Panc1 (cell line): ENCODE measurements around the gene LITAF.

Experiments
- CTCF ChIP-seq: fragments of 450-650 bp; IDR thresholded peaks from 2 replicates; pipeline ENCODE4 v1.5.1; 2017; ENCODE audit warnings: mild to moderate bottlenecking
- POLR2AphosphoS5 ChIP-seq: IDR thresholded peaks from 2 replicates; pipeline ENCODE4 v1.6.1; 2012; ENCODE audit warnings: mild to moderate bottlenecking, low read depth, low read length, moderate library complexity
- REST ChIP-seq, 2 experiments: IDR thresholded peaks; 2 replicates each; pipeline ENCODE4 v1.6.1; 2011 to 2012; ENCODE audit warnings: low read depth in 2 of 2, control low read depth in 1 of 2, low read length in 1 of 2, mild to moderate bottlenecking in 1 of 2, moderate library complexity in 1 of 2; ENCODE audit not compliant: insufficient read depth in 1 of 2
- SIN3A ChIP-seq: IDR thresholded peaks from 2 replicates; pipeline ENCODE4 v1.6.1; 2012; ENCODE audit warnings: low read depth, mild to moderate bottlenecking, low read length, moderate library complexity, borderline replicate concordance; ENCODE audit not compliant: insufficient read depth
- TCF7L2 ChIP-seq: IDR thresholded peaks from 2 replicates; pipeline ENCODE4 v1.6.1; 2011; ENCODE audit warnings: mild to moderate bottlenecking, low read depth, low read length, inconsistent platforms

- TF ChIP-seq CTCF: no peak
- no peak for TF ChIP-seq REST (IDR thresholded peaks at IDR 0.05; ENCODE audit: insufficient read depth in 1 of 2, low read depth in 2 of 2, low read length in 1 of 2)
- no peak for TF ChIP-seq POLR2AphosphoS5
- TF ChIP-seq TCF7L2: no peak
- no peak for TF ChIP-seq SIN3A
Observed at GRCh38 chr16:11554053-11554452, 32.7 kb downstream of the LITAF start.
